Cardiac muscle cell (in vitro differentiated cells and primary cell): Measurements from ENCODE around the gene SUN5. TPM values are rescaled to one million over a fixed set of nuclear protein-coding genes. Genes with fewer than 3 reads are reported as not detected.

ENCODE experiments used
- DNase-seq, 2 donors: peaks; one replicate each; pipeline versions ENCODE4 v3.0.0 to v3.0.0-alpha.2; 2010 to 2017; ENCODE audit warnings: low read depth in 1 of 2, low spot score in 1 of 2
- H3K27ac ChIP-seq: fragments of 200-600 bp; sonication (generic); 2 replicates; pipeline ENCODE4 v1.5.1; 2016
- H3K27me3 ChIP-seq: fragments of 200-600 bp; sonication (generic); 2 replicates; pipeline ENCODE4 v1.6.0; 2016; ENCODE audit warnings: control low read depth
- H3K36me3 ChIP-seq: fragments of 200-600 bp; sonication (generic); 2 replicates; pipeline ENCODE4 v1.5.1; 2016; ENCODE audit warnings: control low read depth
- H3K4me1 ChIP-seq: fragments of 200-600 bp; sonication (generic); 2 replicates; pipeline ENCODE4 v1.8.1; 2017; ENCODE audit warnings: low read depth, mild to moderate bottlenecking, mixed run types
- H3K4me3 ChIP-seq: fragments of 200-600 bp; sonication (generic); 2 replicates; pipeline ENCODE4 v1.5.1; 2016; ENCODE audit warnings: mild to moderate bottlenecking
- H3K9me3 ChIP-seq: fragments of 200-600 bp; sonication (generic); 2 replicates; pipeline ENCODE4 v1.5.1; 2017; ENCODE audit warnings: low read depth, mild to moderate bottlenecking, control low read depth
- polyA plus RNA-seq: library from polyadenylated mRNA; unstranded; fragments of >200 nt; fragmentation: Nextera tagmentation; extraction: Ambion mirVana; gene quantifications from 2 replicates; pipeline ENCODE4 v1.2.1, GENCODE V29; 2016
- total RNA-seq: library from RNA; depleted of rRNA; stranded (reverse); fragments of >200 nt; gene quantifications from 2 replicates; pipeline ENCODE4 v1.2.3, GENCODE V29; 2016
- TF ChIP-seq, protein P1 (sequence below): IDR thresholded peaks from 2 replicates; pipeline ENCODE4 v1.5.1; 2012; ENCODE audit warnings: low read depth, mild to moderate bottlenecking, low read length

SUN5 gene
- total and polyA plus RNA-seq, 2 experiments from 2014 or later = not detected

- H3K27ac ChIP-seq = no peak overlapping the region
- TF ChIP-seq, protein P1, sequence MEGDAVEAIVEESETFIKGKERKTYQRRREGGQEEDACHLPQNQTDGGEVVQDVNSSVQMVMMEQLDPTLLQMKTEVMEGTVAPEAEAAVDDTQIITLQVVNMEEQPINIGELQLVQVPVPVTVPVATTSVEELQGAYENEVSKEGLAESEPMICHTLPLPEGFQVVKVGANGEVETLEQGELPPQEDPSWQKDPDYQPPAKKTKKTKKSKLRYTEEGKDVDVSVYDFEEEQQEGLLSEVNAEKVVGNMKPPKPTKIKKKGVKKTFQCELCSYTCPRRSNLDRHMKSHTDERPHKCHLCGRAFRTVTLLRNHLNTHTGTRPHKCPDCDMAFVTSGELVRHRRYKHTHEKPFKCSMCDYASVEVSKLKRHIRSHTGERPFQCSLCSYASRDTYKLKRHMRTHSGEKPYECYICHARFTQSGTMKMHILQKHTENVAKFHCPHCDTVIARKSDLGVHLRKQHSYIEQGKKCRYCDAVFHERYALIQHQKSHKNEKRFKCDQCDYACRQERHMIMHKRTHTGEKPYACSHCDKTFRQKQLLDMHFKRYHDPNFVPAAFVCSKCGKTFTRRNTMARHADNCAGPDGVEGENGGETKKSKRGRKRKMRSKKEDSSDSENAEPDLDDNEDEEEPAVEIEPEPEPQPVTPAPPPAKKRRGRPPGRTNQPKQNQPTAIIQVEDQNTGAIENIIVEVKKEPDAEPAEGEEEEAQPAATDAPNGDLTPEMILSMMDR = no peak
- no peak overlapping the region for H3K4me3 ChIP-seq
- no peaks in the 10 kb centered on the region for H3K4me1 ChIP-seq
- H3K36me3 ChIP-seq = no peaks in the 10 kb centered on the region
- no peaks in the 10 kb centered on the region for H3K27me3 ChIP-seq
- H3K9me3 ChIP-seq = no peaks in the 10 kb centered on the region
- no peak for DNase-seq
Measured at GRCh38 chr20:33030569-33030968, 26.3 kb upstream of the SUN5 start.

GRCh38 chr20:33030076-33030475 lies 25.8 kb upstream of the SUN5 start:
- H3K4me1 ChIP-seq = no peaks in the 10 kb centered on the region
- no peaks in the 10 kb centered on the region for H3K27me3 ChIP-seq
- DNase-seq = no peak
- H3K27ac ChIP-seq = no peak overlapping the region
- H3K36me3 ChIP-seq = no peaks in the 10 kb centered on the region
- TF ChIP-seq, protein P1 = no peak
- H3K4me3 ChIP-seq = no peak overlapping the region
- no peaks in the 10 kb centered on the region for H3K9me3 ChIP-seq

DNA sequence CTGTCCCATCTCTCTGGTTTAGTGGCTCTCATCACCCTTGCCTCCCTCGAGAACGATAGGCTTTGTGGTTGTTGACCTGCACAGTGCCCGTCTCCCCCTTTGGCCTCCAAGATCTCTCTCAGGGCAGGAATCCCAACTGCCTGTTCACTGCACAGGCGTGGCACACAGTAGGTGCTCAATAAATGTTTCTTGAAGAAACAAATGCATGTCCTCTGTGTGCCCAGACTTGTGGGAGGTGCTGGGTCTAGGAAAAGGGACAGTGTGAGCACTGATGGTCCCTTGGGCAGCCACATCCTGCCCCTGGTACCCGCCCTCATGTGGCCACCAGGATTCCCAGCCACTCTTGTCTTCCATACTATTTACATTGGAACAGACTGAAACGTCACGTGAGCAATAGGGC lies 24.6 kb upstream of the SUN5 start:
- TF ChIP-seq, protein P1 = no peak
- Histone ChIP-seq H3K4me3 (no peak overlapping the region), H3K27ac (no peak overlapping the region), H3K27me3 (no peaks in the 10 kb centered on the region), H3K9me3 (no peaks in the 10 kb centered on the region), H3K4me1 (no peaks in the 10 kb centered on the region), H3K36me3 (no peaks in the 10 kb centered on the region)
- no peak for DNase-seq

DNA sequence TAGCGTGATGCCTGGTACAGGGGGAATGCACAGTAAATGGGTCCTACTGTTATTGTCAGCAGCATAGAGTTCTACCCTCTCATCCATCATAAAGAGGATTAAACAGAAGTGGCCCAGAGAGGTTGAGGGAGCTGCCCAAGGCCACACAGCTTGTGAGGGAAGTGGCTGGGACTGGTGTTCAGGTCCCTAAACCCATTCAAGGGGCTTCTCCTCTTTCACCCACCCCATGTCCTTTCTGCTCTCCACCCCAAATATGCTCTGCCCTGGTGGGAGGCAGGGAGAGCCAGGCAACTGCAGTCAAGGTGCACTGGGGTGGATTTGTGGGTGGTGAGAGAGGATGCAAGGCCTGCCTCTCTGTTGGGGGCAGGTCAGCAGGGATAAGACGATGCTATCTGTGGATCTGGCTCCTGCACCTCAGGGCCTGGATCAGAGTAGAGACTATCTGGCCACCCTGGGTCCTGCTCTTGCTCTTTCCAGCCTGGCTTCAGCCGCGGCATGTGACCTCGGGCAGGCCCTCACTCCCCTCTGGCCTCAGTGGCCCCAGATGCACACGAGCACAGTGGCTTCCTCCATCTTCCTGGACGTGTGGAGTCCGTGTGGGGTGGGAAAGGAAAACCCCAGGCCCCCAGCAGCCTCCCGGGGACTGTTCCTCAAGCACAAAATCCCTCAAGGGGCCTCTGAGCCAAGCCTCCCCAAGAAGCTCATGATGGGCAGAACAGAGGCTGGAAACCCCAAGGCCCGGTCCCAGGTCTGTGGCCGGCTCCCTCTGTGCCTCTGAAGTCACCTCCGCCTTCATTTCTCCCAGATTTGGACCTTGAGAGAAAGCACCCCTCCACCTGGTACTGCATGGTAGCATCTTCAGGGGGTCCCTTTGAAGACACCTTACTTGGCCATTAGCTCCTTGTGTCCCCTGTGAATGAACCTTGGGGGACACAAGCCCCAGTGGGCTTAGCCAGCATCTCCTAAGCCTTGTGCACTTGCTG lies 23.8 kb upstream of the SUN5 start:
- H3K4me1 ChIP-seq = no peaks in the 10 kb centered on the region
- H3K27ac ChIP-seq = no peak overlapping the region
- DNase-seq = no peak
- H3K4me3 ChIP-seq = no peak overlapping the region
- TF ChIP-seq, protein P1 = no peak
- H3K36me3 ChIP-seq = no peaks in the 10 kb centered on the region
- no peaks in the 10 kb centered on the region for H3K27me3 ChIP-seq
- no peaks in the 10 kb centered on the region for H3K9me3 ChIP-seq

- TF ChIP-seq, protein P1 = no peak
- no peak overlapping the region for H3K4me3 ChIP-seq
- no peaks in the 10 kb centered on the region for H3K4me1 ChIP-seq
- no peak overlapping the region for H3K27ac ChIP-seq
- no peaks in the 10 kb centered on the region for H3K27me3 ChIP-seq
- no peak for DNase-seq
- H3K9me3 ChIP-seq = no peaks in the 10 kb centered on the region
- H3K36me3 ChIP-seq = no peaks in the 10 kb centered on the region
Measured at GRCh38 chr20:33026779-33027759, 22.8 kb upstream of the SUN5 start.
